Muscle of arm (tissue), 12 donors: ENCODE measurements around the gene SH2B3. TPM values are rescaled to one million over a fixed set of nuclear protein-coding genes. Genes with fewer than 3 reads are reported as not detected.
A peak's percentile ranks its signal among the peaks of the same experiment; 100 is the strongest.
"Not testable (repeated sequence)": the region's sequence is repeated elsewhere in the genome, so short reads cannot be mapped to it uniquely, and the experiment has no call there.

Experiments used
- DNase-seq: peaks from one replicate; pipeline ENCODE4 v3.0.0-alpha.2; 2013
- polyA plus RNA-seq, 12 donors: library from polyadenylated mRNA; unstranded; fragments of 120-200 nt; gene quantifications; one replicate each; pipeline ENCODE4 v1.2.1, GENCODE V29; 2013; ENCODE audit not compliant: insufficient read length in 12 of 12

Gene SH2B3
- polyA plus RNA-seq, 12 donors = 13.5 to 20.7 (median 15.7) TPM; not detected in 1

DNA sequence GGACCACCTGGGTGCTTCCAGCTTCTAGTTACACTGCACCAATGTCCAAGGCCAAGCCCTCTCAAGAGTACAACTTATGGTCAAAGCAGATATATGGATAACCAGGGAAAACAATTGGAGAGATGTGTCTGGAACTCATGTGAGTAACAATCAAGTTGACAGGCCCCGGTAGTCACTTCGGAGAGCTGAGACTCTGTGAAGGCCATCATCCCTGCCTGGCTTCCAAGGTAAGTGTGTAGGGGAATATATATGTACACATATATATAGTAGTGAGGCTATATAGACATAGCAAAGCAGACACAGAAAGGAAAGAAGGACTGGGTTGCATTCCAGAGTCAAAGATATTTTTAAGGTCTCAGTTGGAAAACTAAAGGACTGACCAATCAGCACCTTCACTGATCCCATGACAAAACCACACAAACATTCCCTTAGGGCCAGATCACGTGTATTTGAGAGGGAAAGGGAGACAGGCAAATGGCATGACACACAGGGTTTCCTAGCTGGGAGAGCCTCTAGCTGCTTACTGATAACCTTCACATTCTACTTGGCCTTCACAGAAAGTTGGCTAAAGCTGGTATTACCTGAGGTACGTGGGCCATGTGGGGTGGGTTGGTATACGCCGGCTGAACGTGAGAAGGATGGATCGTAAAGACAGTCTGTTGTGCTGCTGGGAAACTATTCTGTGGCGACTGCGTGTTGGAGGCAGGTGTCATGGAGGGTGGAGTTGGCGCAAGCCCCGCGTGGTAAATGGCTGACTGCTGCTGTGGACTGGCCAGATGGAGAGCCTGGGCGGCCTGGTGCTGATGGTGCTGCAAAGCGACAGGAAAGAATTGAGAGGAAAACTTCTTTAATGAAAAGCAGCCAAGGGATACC is 50.0 kb downstream of the SH2B3 start:
- DNase-seq = no peak

GRCh38 chr12:111457071-111457470 is 51.3 kb downstream of the SH2B3 start:
- no peak for DNase-seq

GRCh38 chr12:111457577-111457976 is 51.9 kb downstream of the SH2B3 start:
- no peak for DNase-seq

GRCh38 chr12:111458546-111459172 is 52.9 kb downstream of the SH2B3 start:
- no peak for DNase-seq

GRCh38 chr12:111460111-111460510 is 54.4 kb downstream of the SH2B3 start:
- not testable (repeated sequence) for DNase-seq

DNA sequence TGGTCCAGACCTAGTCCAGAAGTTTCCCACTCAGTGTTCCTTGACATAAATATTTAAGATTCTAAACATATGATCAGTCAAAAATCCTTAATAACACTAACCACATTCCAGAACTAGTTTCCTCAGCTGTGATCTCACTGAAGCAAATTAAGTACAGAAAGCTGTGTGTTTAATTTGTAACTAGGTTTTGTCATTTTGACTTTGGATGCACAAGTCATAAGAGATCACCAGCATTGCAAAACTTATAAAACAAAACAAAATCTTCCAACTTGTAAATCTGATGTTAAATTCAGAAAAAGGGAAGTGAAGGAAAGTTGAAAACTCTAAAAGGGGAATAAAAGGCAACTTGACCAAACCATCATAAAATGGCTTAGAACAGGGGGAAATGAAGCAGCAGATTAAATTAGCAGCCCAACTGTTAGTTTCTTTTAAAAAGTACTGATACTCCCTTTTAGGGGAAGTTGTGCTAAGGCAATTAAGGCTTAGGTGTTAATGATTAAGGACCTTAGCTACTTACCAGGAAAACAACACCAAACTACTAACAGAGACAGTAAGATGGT is 56.6 kb downstream of the SH2B3 start:
- no peak for DNase-seq

DNA sequence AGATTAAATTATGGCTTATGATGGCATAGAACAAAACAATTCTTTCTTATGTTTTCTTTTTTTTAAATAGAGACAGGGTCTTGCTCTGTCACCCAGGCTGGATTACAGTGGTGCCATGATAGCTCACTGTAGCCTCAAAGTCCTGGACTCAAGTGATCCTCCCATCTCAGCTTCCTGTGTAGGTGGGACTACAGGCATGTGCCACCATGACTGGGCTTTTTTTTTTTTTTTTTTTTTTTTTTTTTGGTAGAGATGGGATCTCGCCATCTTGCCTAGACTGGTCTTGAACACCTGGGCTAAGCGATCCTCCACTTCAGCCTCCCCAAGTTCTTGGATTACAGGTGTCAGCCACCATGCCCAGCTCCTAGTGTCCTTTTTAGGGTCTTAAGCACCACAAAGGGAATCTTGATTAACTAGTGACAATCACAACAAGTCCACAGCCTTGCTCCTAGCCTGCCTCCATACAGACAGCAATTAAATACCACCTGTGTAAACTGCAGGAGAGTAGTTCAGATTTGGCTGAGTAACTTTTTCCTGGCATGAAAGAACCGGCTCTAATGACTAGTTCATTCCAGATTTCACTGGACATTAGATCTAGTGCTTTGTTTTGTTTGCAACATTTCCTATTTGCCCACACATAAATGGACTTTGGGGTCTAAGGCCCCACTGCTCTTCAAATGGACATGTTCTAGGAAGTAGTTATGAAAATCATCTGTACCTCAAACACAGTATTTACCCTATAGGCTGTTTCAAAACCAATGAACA is 61.6 kb downstream of the SH2B3 start:
- DNase-seq = no peak

DNA sequence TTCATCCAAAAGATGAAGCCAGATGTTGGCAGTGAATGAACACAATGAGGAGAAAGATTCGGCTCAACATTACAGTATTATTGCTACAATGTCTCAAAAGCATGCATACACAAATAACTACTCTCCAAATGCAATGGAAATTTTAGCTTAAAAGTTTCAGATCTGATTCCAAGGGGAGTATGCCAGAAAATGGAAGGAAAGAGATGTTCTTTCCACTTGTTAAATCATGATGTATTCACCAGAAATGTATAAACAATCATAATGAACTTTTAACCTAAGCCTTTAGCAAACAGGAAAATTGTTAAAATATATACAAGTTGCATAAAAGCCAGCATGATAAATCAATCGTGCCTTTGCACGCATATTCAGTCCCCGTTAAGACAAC is 62.1 kb downstream of the SH2B3 start:
- DNase-seq = peak; percentile 91

GRCh38 chr12:111469401-111469800 is 63.7 kb downstream of the SH2B3 start:
- DNase-seq = no peak

- no peak for DNase-seq
These were observed 65.5 kb downstream of the SH2B3 start for GRCh38 chr12:111471236-111471635.

GRCh38 chr12:111482462-111482861 is 76.7 kb downstream of the SH2B3 start:
- no peak for DNase-seq

DNA sequence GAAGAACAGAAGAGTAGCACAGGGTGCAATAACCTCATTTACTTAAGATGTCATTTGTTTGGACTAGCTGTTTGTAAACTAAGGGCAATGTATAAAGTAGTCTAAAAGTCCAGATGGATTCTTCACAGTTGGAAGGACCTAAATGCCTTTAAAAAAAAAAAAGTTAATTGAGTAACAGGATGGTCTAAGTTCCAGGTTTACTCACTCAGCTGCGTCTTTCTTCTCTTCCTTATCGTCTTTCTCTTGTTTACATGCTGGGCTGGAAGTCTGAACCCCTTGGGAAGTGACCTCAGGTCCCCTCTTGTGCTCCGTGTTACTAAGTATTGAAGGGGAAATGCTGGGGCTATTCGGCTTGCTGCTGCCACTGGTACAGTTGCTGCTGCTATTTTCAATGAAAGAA is 82.5 kb downstream of the SH2B3 start:
- no peak for DNase-seq

GRCh38 chr12:111488798-111489197 is 83.1 kb downstream of the SH2B3 start:
- no peak for DNase-seq

DNA sequence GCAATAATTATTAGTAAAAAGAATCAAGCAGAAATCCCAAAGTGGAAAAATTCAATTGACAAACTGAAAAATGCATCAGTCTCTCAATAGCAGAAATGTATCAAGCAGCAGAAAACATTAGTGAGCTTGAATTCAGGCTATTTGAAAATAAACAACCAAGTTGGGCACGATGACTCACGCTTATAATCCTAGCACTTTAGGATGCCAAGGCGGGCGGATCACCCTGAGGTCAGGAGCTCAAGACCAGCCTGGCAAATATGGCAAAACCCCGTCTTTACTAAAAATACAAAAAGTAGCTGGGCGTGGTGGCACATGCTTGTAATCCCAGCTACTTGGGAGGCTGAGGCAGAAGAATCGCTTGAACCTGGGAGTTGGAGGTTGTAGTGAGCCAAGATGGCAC is 87.3 kb downstream of the SH2B3 start:
- DNase-seq = not testable (repeated sequence)

DNA sequence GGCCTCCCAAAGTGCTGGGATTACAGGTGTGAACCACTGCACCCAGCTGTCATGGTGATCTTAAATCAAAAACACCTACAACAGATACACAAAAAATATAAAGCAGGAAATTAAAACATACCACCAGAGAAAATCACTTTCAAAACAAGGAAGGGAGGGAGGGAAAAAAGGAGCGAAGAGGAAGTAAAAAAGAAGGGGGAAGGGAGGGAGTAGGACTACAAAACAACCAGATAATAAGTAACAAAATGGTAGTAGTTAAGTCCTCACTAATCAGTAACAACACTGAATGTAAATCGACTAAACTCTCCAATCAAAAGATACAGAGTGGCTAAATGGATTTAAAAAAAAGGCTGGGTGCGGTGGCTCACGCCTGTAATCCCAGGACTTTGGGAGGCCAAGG is 89.0 kb downstream of the SH2B3 start:
- DNase-seq = no peak

Other genes with a start within 250 kb of the SH2B3 start
- gene PHETA1, start 36.8 kb upstream of the SH2B3 start, polyA plus RNA-seq = 10 to 100 TPM in 2 of 12 donors, 1 to 10 TPM in 9, not detected in 1; 5.6 to 21.1 (median 6.6) TPM
- 10 to 100 TPM in 11 of 12 donors, not detected in 1; 38.6 to 93.3 (median 53.1) TPM for gene ATXN2, start 193.4 kb downstream of the SH2B3 start, polyA plus RNA-seq